Peyer's patch (tissue), 4 donors: Measurements from ENCODE around the gene IL37. TPM values are rescaled to one million over a fixed set of nuclear protein-coding genes. Genes with fewer than 3 reads are reported as not detected.

ENCODE experiments used
- DNase-seq, 3 donors: peaks; one replicate each; pipeline ENCODE4 v3.0.0-alpha.2; 2017 to 2019
- H3K27ac ChIP-seq, 4 donors: fragments of 200-600 bp; sonication (generic); one replicate each; pipeline ENCODE4 v1.5.1; 2016 to 2019
- H3K27me3 ChIP-seq, 2 donors: fragments of 200-600 bp; sonication (generic); one replicate each; pipeline ENCODE4 v1.5.1; 2019
- H3K36me3 ChIP-seq, 3 donors: fragments of 200-600 bp; sonication (generic); one replicate each; pipeline ENCODE4 v1.5.1; 2016 to 2019
- H3K4me1 ChIP-seq, 4 donors: fragments of 200-600 bp; sonication (generic); one replicate each; pipeline ENCODE4 v1.5.1; 2016 to 2019
- H3K4me3 ChIP-seq, 4 donors: fragments of 200-600 bp; sonication (generic); 1 replicate in 3 of 4; 2 replicates in 1 of 4; pipeline ENCODE4 v1.5.1; 2016 to 2019; ENCODE audit warnings: mild to moderate bottlenecking in 1 of 4
- H3K9me3 ChIP-seq, 4 donors: fragments of 200-600 bp; sonication (generic); one replicate each; pipeline ENCODE4 v1.5.1; 2016 to 2019; ENCODE audit warnings: mild to moderate bottlenecking in 1 of 4
- POLR2A ChIP-seq, 2 donors: fragments of 450-650 bp; IDR thresholded peaks; one replicate each; pipeline ENCODE4 v1.5.1; 2017; ENCODE audit warnings: antibody characterized with exemption in 2 of 2, mild to moderate bottlenecking in 2 of 2, moderate library complexity in 2 of 2
- total RNA-seq, 4 donors: library from RNA; depleted of rRNA; stranded (reverse); fragments of >200 nt; gene quantifications; one replicate each; pipeline ENCODE4 v1.1.0, GENCODE V29; 2016
- TF ChIP-seq, protein P1 (sequence below), 6 experiments: fragments of 450-650 bp in 4 of 6; fragments of 200-600 bp in 2 of 6; sonication (generic) in 1 of 6; IDR thresholded peaks; one replicate each; pipeline ENCODE4 v1.5.1; 2017 to 2019; ENCODE audit warnings: antibody characterized with exemption in 6 of 6, mild to moderate bottlenecking in 3 of 6, moderate library complexity in 1 of 6

The IL37 gene, protein sequence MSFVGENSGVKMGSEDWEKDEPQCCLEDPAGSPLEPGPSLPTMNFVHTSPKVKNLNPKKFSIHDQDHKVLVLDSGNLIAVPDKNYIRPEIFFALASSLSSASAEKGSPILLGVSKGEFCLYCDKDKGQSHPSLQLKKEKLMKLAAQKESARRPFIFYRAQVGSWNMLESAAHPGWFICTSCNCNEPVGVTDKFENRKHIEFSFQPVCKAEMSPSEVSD
- not detected for total RNA-seq

DNA sequence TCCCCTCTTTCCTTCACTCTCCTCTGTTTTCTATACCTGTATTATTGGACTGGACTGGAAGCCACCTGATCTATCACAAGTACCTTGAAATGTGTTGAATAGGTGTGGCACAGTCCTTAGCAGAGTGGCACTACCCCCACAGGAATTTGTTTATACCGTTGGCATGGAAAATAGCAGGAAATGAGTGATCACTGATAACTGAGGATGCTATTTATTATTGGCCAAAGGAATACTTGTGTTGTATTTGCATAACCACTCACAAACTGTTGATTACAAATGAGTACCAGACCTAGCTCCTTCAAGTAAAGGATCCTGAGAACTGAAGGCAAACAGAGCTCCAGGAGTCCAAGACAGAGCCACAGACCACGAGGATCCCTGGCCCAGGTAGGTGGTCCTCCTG is at the start of gene IL37:
TSS of gene IL37 (plus strand) at position 301 of the 400 bp plus-strand sequence. CDS start 1,848 bp downstream, outside the sequence.
- H3K36me3 ChIP-seq = no peaks in the 10 kb centered on the region
- no peaks in the 10 kb centered on the region for H3K27me3 ChIP-seq
- no peak within 1 kb of the TSS for H3K27ac ChIP-seq
- no peak within 1 kb of the TSS for H3K4me3 ChIP-seq
- no peaks in the 10 kb centered on the region for H3K9me3 ChIP-seq
- no peak for DNase-seq
- no peaks in the 10 kb centered on the region for H3K4me1 ChIP-seq
- TF ChIP-seq POLR2A (IDR thresholded peaks at IDR 0.05) = no peak
- TF ChIP-seq, protein P1, sequence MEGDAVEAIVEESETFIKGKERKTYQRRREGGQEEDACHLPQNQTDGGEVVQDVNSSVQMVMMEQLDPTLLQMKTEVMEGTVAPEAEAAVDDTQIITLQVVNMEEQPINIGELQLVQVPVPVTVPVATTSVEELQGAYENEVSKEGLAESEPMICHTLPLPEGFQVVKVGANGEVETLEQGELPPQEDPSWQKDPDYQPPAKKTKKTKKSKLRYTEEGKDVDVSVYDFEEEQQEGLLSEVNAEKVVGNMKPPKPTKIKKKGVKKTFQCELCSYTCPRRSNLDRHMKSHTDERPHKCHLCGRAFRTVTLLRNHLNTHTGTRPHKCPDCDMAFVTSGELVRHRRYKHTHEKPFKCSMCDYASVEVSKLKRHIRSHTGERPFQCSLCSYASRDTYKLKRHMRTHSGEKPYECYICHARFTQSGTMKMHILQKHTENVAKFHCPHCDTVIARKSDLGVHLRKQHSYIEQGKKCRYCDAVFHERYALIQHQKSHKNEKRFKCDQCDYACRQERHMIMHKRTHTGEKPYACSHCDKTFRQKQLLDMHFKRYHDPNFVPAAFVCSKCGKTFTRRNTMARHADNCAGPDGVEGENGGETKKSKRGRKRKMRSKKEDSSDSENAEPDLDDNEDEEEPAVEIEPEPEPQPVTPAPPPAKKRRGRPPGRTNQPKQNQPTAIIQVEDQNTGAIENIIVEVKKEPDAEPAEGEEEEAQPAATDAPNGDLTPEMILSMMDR (IDR thresholded peaks at IDR 0.05) = no peak

DNA sequence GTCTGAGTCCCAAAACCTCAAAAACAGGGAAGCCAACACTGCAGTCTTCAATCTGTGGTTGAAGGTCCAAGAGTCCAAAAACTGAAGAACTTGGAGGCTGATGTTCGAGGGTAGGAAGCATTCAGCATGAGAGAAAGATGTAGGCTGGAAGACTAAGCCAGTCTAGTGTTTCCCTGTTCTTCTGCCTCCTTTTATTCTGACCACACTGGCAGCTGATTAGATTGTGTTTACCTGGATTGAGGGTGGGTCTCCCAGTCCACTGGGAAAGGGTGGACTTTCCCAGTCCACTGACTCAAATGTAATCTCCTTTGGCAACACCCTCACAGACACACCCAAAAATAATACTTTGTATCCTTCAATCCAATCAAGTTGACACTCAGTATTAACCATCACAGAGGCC is 46.9 kb upstream of the IL37 start:
- TF ChIP-seq POLR2A (IDR thresholded peaks at IDR 0.05) = no peak
- TF ChIP-seq, protein P1 (IDR thresholded peaks at IDR 0.05) = no peak
- H3K27me3 ChIP-seq = no peaks in the 10 kb centered on the region
- no peak overlapping the region for H3K4me3 ChIP-seq
- H3K9me3 ChIP-seq = no peaks in the 10 kb centered on the region
- peaks cover 0 to 4% (median 0%) of the 10 kb centered on the region in 4 donors for H3K4me1 ChIP-seq
- no peak for DNase-seq
- H3K27ac ChIP-seq = no peak overlapping the region
- no peaks in the 10 kb centered on the region for H3K36me3 ChIP-seq

DNA sequence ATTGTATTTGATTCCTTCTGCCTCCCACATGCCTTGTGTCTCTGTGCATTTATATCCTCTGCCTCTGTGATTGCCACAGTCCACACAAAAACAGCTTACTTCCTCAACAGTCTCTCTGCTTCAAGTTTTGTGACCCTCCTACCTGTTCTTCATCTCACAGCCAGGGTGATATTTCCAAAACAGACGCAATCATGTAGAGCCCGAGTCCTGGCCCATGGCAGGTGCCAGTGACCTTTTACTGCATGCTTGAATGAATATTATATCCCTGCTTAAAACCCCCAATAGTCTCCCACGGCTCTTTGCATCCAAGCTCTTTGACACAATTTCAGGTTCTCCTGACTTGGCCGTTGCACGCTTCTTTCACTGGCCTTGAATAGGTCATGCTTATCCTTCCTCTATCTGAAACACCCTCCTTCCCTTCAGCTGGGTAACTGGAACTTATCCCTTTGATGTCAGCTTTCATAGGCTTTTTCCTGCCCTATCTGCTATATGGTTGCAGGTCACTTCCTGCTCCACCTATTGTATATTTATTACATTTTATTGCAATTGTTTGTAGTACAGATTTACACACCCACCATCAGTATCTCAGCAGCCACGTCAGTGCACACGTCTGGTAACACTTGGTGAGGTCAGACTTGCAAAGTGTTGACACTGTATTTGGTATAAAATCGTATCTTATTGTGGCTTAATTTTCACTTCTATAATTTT is 44.7 kb upstream of the IL37 start:
- Histone ChIP-seq H3K27ac (no peak overlapping the region), H3K27me3 (no peaks in the 10 kb centered on the region), H3K9me3 (no peaks in the 10 kb centered on the region), H3K4me3 (no peak overlapping the region), H3K4me1 (peaks cover 0 to 22% (median 0%) of the 10 kb centered on the region in 4 donors), H3K36me3 (no peaks in the 10 kb centered on the region)
- DNase-seq = peak in 1 of 3 donors; percentile 56
- no peak for TF ChIP-seq POLR2A (IDR thresholded peaks at IDR 0.05)

DNA sequence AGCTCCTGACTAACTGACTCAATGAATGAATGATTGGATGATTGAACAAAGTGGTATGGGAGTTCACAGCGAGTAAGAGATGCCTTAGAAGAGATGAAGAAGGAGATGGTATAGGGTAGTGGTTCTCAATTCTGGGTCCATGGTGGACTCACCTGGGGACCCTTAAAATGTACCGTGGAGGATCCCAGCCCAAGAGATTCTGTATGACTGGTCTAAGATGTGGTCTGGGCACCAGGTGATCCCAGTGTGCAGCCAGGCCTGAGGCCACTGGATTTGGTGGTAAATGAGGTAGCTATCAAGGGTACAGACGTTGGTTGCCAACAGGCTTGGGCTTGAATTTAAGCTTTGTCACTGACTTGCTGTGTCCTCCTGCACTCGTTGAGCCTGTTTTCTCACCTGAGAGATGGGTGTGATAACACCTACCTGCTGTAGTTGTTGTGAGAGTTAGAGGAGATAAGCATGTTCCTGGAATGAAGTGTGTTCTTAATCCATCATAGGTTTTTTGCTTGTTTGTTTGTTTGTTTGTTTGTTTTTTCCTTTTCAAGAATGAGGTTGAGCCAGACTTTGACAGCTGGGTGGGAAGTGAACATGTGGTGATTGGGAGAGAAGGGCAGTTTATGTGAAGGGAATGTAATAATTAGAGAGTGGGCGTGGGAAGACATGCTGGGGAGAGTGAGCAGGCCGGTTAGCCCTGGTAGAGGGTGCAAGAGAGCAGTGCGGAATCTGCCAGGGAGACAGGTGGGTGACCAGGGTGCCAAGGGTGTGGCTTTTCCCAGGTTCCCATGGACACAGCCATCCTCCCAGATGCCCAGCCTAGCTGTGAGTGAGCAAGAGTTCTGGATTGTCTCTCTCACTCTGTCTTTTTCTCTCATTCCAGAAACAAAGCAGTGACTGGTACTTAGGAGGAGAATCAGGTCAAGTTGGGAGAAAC is 43.0 kb upstream of the IL37 start:
- DNase-seq = no peak
- TF ChIP-seq POLR2A (IDR thresholded peaks at IDR 0.05) = no peak
- TF ChIP-seq, protein P1 (IDR thresholded peaks at IDR 0.05) = no peak
- no peak overlapping the region for H3K27ac ChIP-seq

DNA sequence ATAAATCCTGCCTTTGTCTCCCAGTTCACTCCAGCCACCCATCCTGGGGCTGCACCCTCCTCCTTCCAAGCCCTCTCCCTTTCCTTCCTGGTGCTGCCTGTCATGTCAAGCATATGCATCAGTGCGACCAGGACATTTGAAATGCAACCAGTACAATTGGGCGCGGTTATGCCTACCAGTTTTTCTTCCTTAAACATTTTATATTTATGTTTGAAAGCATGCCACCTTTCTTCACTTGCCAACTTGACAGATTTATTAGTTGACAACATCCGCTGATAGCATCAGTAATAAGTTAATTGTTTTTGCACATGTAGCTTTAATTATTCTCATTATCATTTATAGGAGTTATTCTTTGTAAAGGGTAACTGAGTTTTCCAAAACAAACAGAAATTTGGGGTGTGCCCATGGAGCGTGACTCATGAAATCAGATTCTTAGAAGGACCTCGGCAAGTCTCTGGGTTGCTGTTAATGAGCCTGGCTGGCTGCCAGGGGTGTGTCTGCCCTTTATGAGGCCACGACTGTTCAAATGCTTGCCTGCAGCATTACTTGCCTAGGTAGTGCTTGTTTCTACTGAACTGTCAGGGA is 41.6 kb upstream of the IL37 start:
- DNase-seq = peak in 2 of 3 donors; percentile 89 to 94
- H3K27ac ChIP-seq = no peak overlapping the region
- no peaks in the 10 kb centered on the region for H3K9me3 ChIP-seq
- no peaks in the 10 kb centered on the region for H3K27me3 ChIP-seq
- no peaks in the 10 kb centered on the region for H3K36me3 ChIP-seq
- peaks cover 0 to 24% (median 0%) of the 10 kb centered on the region in 4 donors for H3K4me1 ChIP-seq
- H3K4me3 ChIP-seq = no peak overlapping the region
- TF ChIP-seq POLR2A (IDR thresholded peaks at IDR 0.05) = no peak
- TF ChIP-seq, protein P1 (IDR thresholded peaks at IDR 0.05) = no peak

More for the DNA sequence above, 43.0 kb upstream of the IL37 start:
- Histone ChIP-seq H3K4me1 (peaks cover 0 to 24% (median 0%) of the 10 kb centered on the region in 4 donors), H3K4me3 (no peak overlapping the region), H3K9me3 (no peaks in the 10 kb centered on the region), H3K27me3 (no peaks in the 10 kb centered on the region), H3K36me3 (no peaks in the 10 kb centered on the region)
